HepG2 (cell line): ENCODE data around the gene ARMC3. TPM values are rescaled to one million over a fixed set of nuclear protein-coding genes. Genes with fewer than 3 reads are reported as not detected.
A peak's percentile ranks its signal among the peaks of the same experiment; 100 is the strongest.

ENCODE experiments used
- ATAC-seq: fragments of 200-7000 bp; cut with Tn5 transposase; 3 replicates; pipeline ENCODE4 v1.9.1; 2020; ENCODE audit warnings: mild to moderate bottlenecking, moderate library complexity
- BruUV-seq: library from RNA; stranded (reverse); fragments of 400-500 nt; replicated peaks from 2 replicates; lab custom pipeline; 2021; lab: Mats Ljungman, UMichigan
- CTCF ChIA-PET: fragments of 300-600 bp; formaldehyde crosslinking; extraction: SDS; loops from one replicate; lab custom pipeline; 2021; ENCODE audit warnings: low total read pairs, inconsistent platforms, low intra/inter-chr PET ratio; lab: Yijun Ruan, JAX
- POLR2A ChIA-PET: fragments of 350-600 bp; sonication (Branson Sonifier 250); formaldehyde crosslinking; loops from one replicate; lab custom pipeline; 2020; ENCODE audit warnings: antibody characterized with exemption, inconsistent platforms; lab: Yijun Ruan, JAX
- DNase-seq: peaks from one replicate; pipeline ENCODE4 v3.0.0-alpha.2; 2015; ENCODE audit warnings: low spot score
- FAIRE-seq: peaks from 3 replicates; lab custom pipeline; 2011; peaks lifted over from hg19 to GRCh38; lab: Jason Lieb, UNC
- H2AFZ ChIP-seq: one replicate; pipeline ENCODE4 v1.6.1; 2011; ENCODE audit warnings: low read length, inconsistent platforms
- H3K27ac ChIP-seq: fragments of 300-600 bp; 3 replicates; pipeline ENCODE4 v1.8.0; 2011; ENCODE audit warnings: mixed run types, mild to moderate bottlenecking, mixed read lengths, low read length, inconsistent platforms; ENCODE audit not compliant: insufficient read depth; ENCODE audit errors: extremely low read length
- H3K27me3 ChIP-seq, 2 experiments: fragments of 200-600 bp in 1 of 2; 2 replicates in 1 of 2; 3 replicates in 1 of 2; pipeline versions ENCODE4 v1.6.0 to v1.8.0; 2011; ENCODE audit warnings: low read length in 2 of 2, mild to moderate bottlenecking in 2 of 2, moderate library complexity in 2 of 2, inconsistent platforms in 1 of 2; ENCODE audit not compliant: insufficient read depth in 2 of 2, control insufficient read depth in 1 of 2
- H3K36me3 ChIP-seq, 2 experiments: fragments of 200-600 bp in 1 of 2; replicated peaks in 1 of 2; 2 replicates in 1 of 2; 3 replicates in 1 of 2; pipeline versions ENCODE4 v1.5.1 to v1.8.0; 2011; ENCODE audit warnings: low read length in 2 of 2, inconsistent platforms in 1 of 2; ENCODE audit not compliant: insufficient read depth in 2 of 2, control insufficient read depth in 1 of 2
- H3K4me1 ChIP-seq: 2 replicates; pipeline ENCODE4 v1.5.1; 2012; ENCODE audit warnings: low read length, inconsistent platforms; ENCODE audit not compliant: insufficient read depth
- H3K4me2 ChIP-seq: 2 replicates; pipeline ENCODE4 v1.6.0; 2011; ENCODE audit warnings: low read depth, low read length, inconsistent platforms
- H3K4me3 ChIP-seq, 3 experiments: fragments of 200-600 bp in 1 of 3; sonication (generic), shearing (Covaris generic) in 1 of 3; replicated peaks in 1 of 3; 2 replicates each; pipeline ENCODE4 v1.5.1; 2011 to 2016; ENCODE audit warnings: low read length in 3 of 3, inconsistent platforms in 2 of 3, low read depth in 2 of 3, mild to moderate bottlenecking in 2 of 3, control low read depth in 1 of 3, mixed read lengths in 1 of 3; ENCODE audit not compliant: insufficient read depth in 1 of 3
- H3K79me2 ChIP-seq: one replicate; pipeline ENCODE4 v1.6.1; 2011; ENCODE audit warnings: low read length, inconsistent platforms; ENCODE audit not compliant: insufficient read depth
- H3K9ac ChIP-seq: 2 replicates; pipeline ENCODE4 v1.6.0; 2011; ENCODE audit warnings: mild to moderate bottlenecking, low read depth, low read length, inconsistent platforms; ENCODE audit not compliant: insufficient read depth
- H3K9me3 ChIP-seq: 2 replicates; pipeline ENCODE4 v1.5.1; 2012; ENCODE audit warnings: mild to moderate bottlenecking, low read length
- H4K20me1 ChIP-seq: 2 replicates; pipeline ENCODE4 v1.6.0; 2011; ENCODE audit warnings: inconsistent platforms, mild to moderate bottlenecking, low read length, moderate library complexity; ENCODE audit not compliant: insufficient read depth
- CEBPB ChIP-seq: IDR thresholded peaks from 2 replicates; pipeline ENCODE4 v1.6.1; 2011; ENCODE audit warnings: low read depth, low read length, improper control_type of control experiment, borderline replicate concordance
- CREB1 ChIP-seq, 2 experiments: fragments of 450-650 bp in 1 of 2; IDR thresholded peaks; 2 replicates each; pipeline ENCODE4 v1.6.1; 2016 to 2017; ENCODE audit warnings: control low read depth in 1 of 2, mild to moderate bottlenecking in 1 of 2, missing compliant biosample characterization in 1 of 2, missing genetic modification characterization in 1 of 2
- ISX ChIP-seq: sonication (generic); formaldehyde crosslinking; conservative IDR thresholded peaks from 2 replicates; pipeline ENCODE4 v1.5.0; 2020; ENCODE audit warnings: missing genetic modification reagents
- KAT8 ChIP-seq: IDR thresholded peaks from 2 replicates; pipeline ENCODE4 v1.6.1; 2016; ENCODE audit warnings: missing genetic modification reagents, missing compliant biosample characterization
- MTF2 ChIP-seq: sonication (generic); formaldehyde crosslinking; IDR thresholded peaks from 2 replicates; pipeline ENCODE4 v1.5.0; 2020; ENCODE audit warnings: missing genetic modification reagents, borderline replicate concordance
- NFIC ChIP-seq: IDR thresholded peaks from 2 replicates; pipeline ENCODE4 v1.6.1; 2012; ENCODE audit warnings: mild to moderate bottlenecking, low read length, inconsistent platforms
- PRPF4 ChIP-seq: fragments of 200-400 bp; formaldehyde crosslinking; IDR thresholded peaks from 2 replicates; pipeline ENCODE4 v1.6.1; 2016; ENCODE audit warnings: low read length, low read depth; ENCODE audit not compliant: poor library complexity, severe bottlenecking
- RAD51 ChIP-seq: fragments of 450-650 bp; IDR thresholded peaks from 2 replicates; pipeline ENCODE4 v1.6.1; 2016; ENCODE audit warnings: borderline replicate concordance
- SMC3 ChIP-seq: IDR thresholded peaks from 2 replicates; pipeline ENCODE4 v1.6.1; 2011; ENCODE audit warnings: low read length, improper control_type of control experiment
- ZNF598 ChIP-seq: sonication (generic); formaldehyde crosslinking; IDR thresholded peaks from 2 replicates; pipeline ENCODE4 v1.5.1; 2020; ENCODE audit warnings: mild to moderate bottlenecking, missing genetic modification reagents, borderline replicate concordance
- ZNF773 ChIP-seq: sonication (generic); formaldehyde crosslinking; IDR thresholded peaks from 2 replicates; pipeline ENCODE4 v1.4.0; 2020; ENCODE audit warnings: missing genetic modification reagents, borderline replicate concordance
- WGBS: methylation state at CpG from one replicate; pipeline ENCODE4 v1.1.6; 2017; ENCODE audit warnings: low lambda C conversion rate; 5-methylcytosine and 5-hydroxymethylcytosine counted together
- in situ Hi-C: cut with HindIII; loops from 2 replicates; pipeline ENCODE4 v1.10.0; 2017; ENCODE audit warnings: low pct_unique_long_range_greater_than_20kb; ENCODE audit not compliant: extremely low pct_ligation_motif_present
- intact Hi-C: fragments of 100-400 bp; cut with micrococcal nuclease; formaldehyde crosslinking; loops from one replicate; pipeline ENCODE4 v1.10.0; 2022; ENCODE audit not compliant: unreplicated experiment
- polyA plus RNA-seq, 8 experiments: library from polyadenylated mRNA; depleted of rRNA in 3 of 8; stranded (reverse) in 7 of 8; unstranded in 1 of 8; fragments of >200 nt; fragmentation: Illumina TruSeq in 4 of 8; extraction: Trizol in 4 of 8; gene quantifications; 2 replicates each; pipeline versions ENCODE4 v1.2.1 to v1.2.3, GENCODE V29; 2011 to 2016; ENCODE audit warnings: low read depth in 4 of 8, missing spikeins in 1 of 8, mixed read lengths in 1 of 8; ENCODE audit not compliant: insufficient read depth in 1 of 8
- total RNA-seq, 5 experiments: library from RNA; depleted of rRNA; stranded (reverse); fragments of >200 nt; fragmentation: Illumina TruSeq; extraction: Trizol; gene quantifications; 2 replicates each; pipeline ENCODE4 v1.2.3, GENCODE V29; 2016; ENCODE audit warnings: low read depth in 1 of 5
- TF ChIP-seq, protein P1 (sequence below): sonication (generic); formaldehyde crosslinking; IDR thresholded peaks from 2 replicates; pipeline ENCODE4 v1.8.0; 2023; ENCODE audit warnings: mild to moderate bottlenecking, missing genetic modification reagents
- TF ChIP-seq, protein P2 (sequence below): sonication (generic); formaldehyde crosslinking; IDR thresholded peaks from 2 replicates; pipeline ENCODE4 v1.8.0; 2022; ENCODE audit warnings: low read depth, missing genetic modification reagents
- TF ChIP-seq, protein P3 (sequence below): sonication (generic); formaldehyde crosslinking; IDR thresholded peaks from 2 replicates; pipeline ENCODE4 v1.5.0; 2020; ENCODE audit warnings: missing genetic modification reagents

Gene ARMC3
- total and polyA plus RNA-seq, 2 of the 13 experiments (the other 11 are each of a cell fraction or from before 2014, with no cell fraction given), result not detected

DNA sequence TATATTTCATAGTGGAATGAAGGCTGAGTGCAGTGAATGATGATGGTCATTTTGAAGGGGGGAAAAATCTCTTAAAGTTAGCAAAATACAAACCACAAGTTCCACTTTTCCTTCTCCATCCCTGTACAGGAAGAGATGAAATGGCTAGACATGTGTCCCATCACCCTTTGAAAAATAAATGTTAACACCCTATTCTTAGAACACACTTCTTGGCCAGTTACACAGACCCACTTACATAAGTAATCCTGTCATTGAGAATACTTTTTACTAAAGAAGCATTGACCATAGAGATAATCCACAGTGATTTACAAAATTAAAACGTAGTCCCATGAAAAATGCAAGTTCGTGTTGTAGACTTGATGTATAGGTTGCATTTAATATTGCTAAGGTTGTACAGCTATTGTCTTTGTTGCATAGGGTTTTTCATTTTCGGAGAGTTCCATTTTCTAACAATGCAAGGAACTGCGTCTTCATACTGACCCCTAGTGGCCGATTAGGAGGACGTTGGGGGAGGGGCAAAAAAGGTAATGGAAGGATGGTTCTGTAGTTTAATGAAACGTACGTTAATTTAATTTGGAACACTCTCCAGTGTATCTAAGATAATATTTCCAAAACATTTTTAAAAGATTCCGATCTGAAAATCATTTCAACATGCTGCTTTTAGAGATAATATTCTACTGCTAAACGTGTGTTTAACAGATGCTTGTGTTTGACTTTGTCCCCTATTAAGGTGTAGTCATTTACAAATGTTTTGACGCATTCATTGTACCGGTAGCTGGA, 60.9 kb downstream of the ARMC3 start (continued):
- TF ChIP-seq, protein P1, sequence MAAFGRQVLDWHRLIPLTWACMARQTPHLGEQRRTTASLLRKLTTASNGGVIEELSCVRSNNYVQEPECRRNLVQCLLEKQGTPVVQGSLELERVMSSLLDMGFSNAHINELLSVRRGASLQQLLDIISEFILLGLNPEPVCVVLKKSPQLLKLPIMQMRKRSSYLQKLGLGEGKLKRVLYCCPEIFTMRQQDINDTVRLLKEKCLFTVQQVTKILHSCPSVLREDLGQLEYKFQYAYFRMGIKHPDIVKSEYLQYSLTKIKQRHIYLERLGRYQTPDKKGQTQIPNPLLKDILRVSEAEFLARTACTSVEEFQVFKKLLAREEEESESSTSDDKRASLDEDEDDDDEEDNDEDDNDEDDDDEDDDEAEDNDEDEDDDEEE, result no peak
- TF ChIP-seq PRPF4 (peak; percentile 69), ZNF773 (no peak), KAT8 (CRISPR knock-in tag) (0 out of 2 replicates have a peak, but pooled peaks have one; percentile 21), ZNF598 (CRISPR knock-in tag) (no peak), SMC3 (peak; percentile 86)
- TF ChIP-seq, protein P2, sequence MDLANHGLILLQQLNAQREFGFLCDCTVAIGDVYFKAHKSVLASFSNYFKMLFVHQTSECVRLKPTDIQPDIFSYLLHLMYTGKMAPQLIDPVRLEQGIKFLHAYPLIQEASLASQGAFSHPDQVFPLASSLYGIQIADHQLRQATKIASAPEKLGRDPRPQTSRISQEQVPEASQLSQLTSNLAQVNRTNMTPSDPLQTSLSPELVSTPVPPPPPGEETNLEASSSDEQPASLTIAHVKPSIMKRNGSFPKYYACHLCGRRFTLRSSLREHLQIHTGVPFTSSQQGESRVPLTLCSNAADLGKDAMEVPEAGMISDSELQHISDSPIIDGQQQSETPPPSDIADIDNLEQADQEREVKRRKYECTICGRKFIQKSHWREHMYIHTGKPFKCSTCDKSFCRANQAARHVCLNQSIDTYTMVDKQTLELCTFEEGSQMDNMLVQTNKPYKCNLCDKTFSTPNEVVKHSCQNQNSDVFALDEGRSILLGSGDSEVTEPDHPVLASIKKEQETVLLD (CRISPR knock-in tag), result no peak
- TF ChIP-seq, all 625 proteins: peak for 15

DNA sequence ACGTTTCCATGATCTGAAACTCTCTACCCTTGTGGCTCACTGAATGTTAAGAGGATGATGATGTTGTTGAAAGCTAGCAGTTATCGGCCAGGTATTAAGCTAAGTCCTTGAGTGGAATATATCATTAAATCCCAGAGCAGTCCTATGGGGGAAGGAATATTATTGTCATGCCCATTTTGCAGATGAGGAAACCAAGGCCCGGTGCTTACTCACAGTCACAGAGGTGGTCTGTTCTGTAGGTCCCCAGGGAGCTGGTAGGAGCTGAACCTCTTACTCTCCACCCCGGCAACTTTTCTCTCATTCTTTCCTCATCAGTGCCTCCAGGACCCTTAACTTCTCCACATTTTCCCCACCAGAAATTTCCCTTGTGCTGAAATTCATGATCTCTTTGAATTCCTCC, 62.6 kb downstream of the ARMC3 start:
- POLR2A ChIA-PET, result no interaction called here
- FAIRE-seq, result no peak
- in situ Hi-C loops, result loop anchor here (5.0 kb wide), 1 partner anchor 988 kb away; the partner anchor contains the start of gene DNAJC1

More for the DNA sequence above, 62.6 kb downstream of the ARMC3 start:
- no peaks in the 10 kb centered on the region for H3K9me3 ChIP-seq
- H3K4me3 ChIP-seq, result no peak overlapping the region
- H3K4me2 ChIP-seq, result no peak overlapping the region
- intact Hi-C loops, result no loop called here
- H3K9ac ChIP-seq, result no peak overlapping the region
- no peaks in the 10 kb centered on the region for H4K20me1 ChIP-seq
- CTCF ChIA-PET, result interaction anchor here (3.8 kb wide), 1 partner anchor 416 kb away, joined by 25 read pairs; no protein-coding TSS in a partner anchor
- 27% methylated on average over 3 of the region's 4 CpGs for WGBS
- ATAC-seq (no peak), DNase-seq (no peak)
- H3K4me1 ChIP-seq, result peaks cover 11% of the 10 kb centered on the region; the same call in 1 of the 2 replicates
- no peaks in the 10 kb centered on the region for H3K79me2 ChIP-seq
- H2AFZ ChIP-seq, result no peak overlapping the region
- TF ChIP-seq ISX (CRISPR knock-in tag) (no peak), NFIC (no peak), MTF2 (CRISPR knock-in tag) (no peak), CEBPB (no peak), CREB1 (IDR thresholded peaks at IDR 0.05) (no peak), CREB1 (CRISPR knock-in tag; IDR thresholded peaks at IDR 0.05) (no peak), RAD51 (no peak)
- TF ChIP-seq, protein P3, sequence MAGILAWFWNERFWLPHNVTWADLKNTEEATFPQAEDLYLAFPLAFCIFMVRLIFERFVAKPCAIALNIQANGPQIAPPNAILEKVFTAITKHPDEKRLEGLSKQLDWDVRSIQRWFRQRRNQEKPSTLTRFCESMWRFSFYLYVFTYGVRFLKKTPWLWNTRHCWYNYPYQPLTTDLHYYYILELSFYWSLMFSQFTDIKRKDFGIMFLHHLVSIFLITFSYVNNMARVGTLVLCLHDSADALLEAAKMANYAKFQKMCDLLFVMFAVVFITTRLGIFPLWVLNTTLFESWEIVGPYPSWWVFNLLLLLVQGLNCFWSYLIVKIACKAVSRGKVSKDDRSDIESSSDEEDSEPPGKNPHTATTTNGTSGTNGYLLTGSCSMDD (CRISPR knock-in tag), result no peak
- no peaks in the 10 kb centered on the region for H3K36me3 ChIP-seq
- BruUV-seq, result no TSS peak
- no peak overlapping the region for H3K27ac ChIP-seq
- H3K27me3 ChIP-seq, result peaks cover 2% of the 10 kb centered on the region in 2 experiments; a peak in 1 of 5 replicates
